K562 (cell line): Measurements from ENCODE around the gene RING1. TPM values are rescaled to one million over a fixed set of nuclear protein-coding genes. Genes with fewer than 3 reads are reported as not detected.

Experiments used
- ESRRA ChIP-seq: fragments of 450-650 bp; IDR thresholded peaks from 2 replicates; pipeline ENCODE4 v1.6.1; 2014; ENCODE audit warnings: low read depth, mild to moderate bottlenecking, moderate library complexity, borderline replicate concordance
- ETV6 ChIP-seq, 3 experiments: fragments of 150-350 bp in 1 of 3; sonication (generic) in 1 of 3; formaldehyde crosslinking in 1 of 3; IDR thresholded peaks; 2 replicates each; pipeline versions ENCODE4 v1.6.1 to v1.8.0; 2014 to 2022; ENCODE audit warnings: borderline replicate concordance in 2 of 3, low read depth in 2 of 3, antibody characterized with exemption in 1 of 3, low read length in 1 of 3, mild to moderate bottlenecking in 1 of 3, missing genetic modification reagents in 1 of 3
- MAFK ChIP-seq: IDR thresholded peaks from 2 replicates; pipeline ENCODE4 v1.6.1; 2011; ENCODE audit warnings: low read length, improper control_type of control experiment
- MEF2D ChIP-seq: conservative IDR thresholded peaks from 2 replicates; pipeline ENCODE4 v1.6.1; 2016; ENCODE audit warnings: low read depth, missing genetic modification characterization, missing compliant biosample characterization
- TAL1 ChIP-seq: fragments of 450-650 bp; IDR thresholded peaks from 2 replicates; pipeline ENCODE4 v1.6.1; 2016; ENCODE audit warnings: mild to moderate bottlenecking
- TCFL5 ChIP-seq: fragments of 250-450 bp; sonication (Bioruptor Pico); conservative IDR thresholded peaks from 2 replicates; pipeline ENCODE4 v1.6.1; 2021; ENCODE audit warnings: mild to moderate bottlenecking, moderate library complexity, matching md5 sums
- ZFX ChIP-seq: sonication (generic); formaldehyde crosslinking; IDR thresholded peaks from 2 replicates; pipeline ENCODE4 v1.8.0; 2022; ENCODE audit warnings: mild to moderate bottlenecking, missing genetic modification reagents, moderate library complexity
- ZNF695 ChIP-seq: fragments of 450-650 bp; formaldehyde crosslinking; IDR thresholded peaks from 2 replicates; pipeline ENCODE4 v1.4.0; 2020; ENCODE audit warnings: mild to moderate bottlenecking, moderate library complexity
- polyA plus RNA-seq, 8 experiments: library from polyadenylated mRNA; depleted of rRNA in 4 of 8; stranded (reverse) in 5 of 8; unstranded in 3 of 8; fragments of >200 nt; fragmentation: Nextera tagmentation in 2 of 8; fragmentation: Illumina TruSeq in 1 of 8; extraction: Ambion mirVana in 2 of 8; extraction: Trizol in 1 of 8; gene quantifications; 2 replicates each; pipeline versions ENCODE4 v1.2.1 to v1.2.3, GENCODE V29; 2011 to 2014; ENCODE audit warnings: inconsistent platforms in 1 of 8, missing spikeins in 1 of 8
- total RNA-seq, 7 experiments: library from RNA; depleted of rRNA in 6 of 7; stranded (reverse); fragments of >200 nt in 6 of 7; fragmentation: Illumina TruSeq in 2 of 7; extraction: Trizol in 2 of 7; gene quantifications; 2 replicates each; pipeline versions ENCODE4 v1.2.1 to v1.2.3, GENCODE V29; 2011 to 2021; ENCODE audit warnings: low replicate concordance in 1 of 7
- TF ChIP-seq, protein P1 (sequence below): fragments of 450-650 bp; IDR thresholded peaks from 2 replicates; pipeline ENCODE4 v1.6.1; 2014; ENCODE audit warnings: low read depth, mild to moderate bottlenecking, moderate library complexity, borderline replicate concordance
- TF ChIP-seq, protein P2 (sequence below): fragments of 450-650 bp; IDR thresholded peaks from 2 replicates; pipeline ENCODE4 v1.6.1; 2016; ENCODE audit warnings: mild to moderate bottlenecking, moderate library complexity
- TF ChIP-seq, protein P3 (sequence below): fragments of 250-450 bp; sonication (Bioruptor Pico); IDR thresholded peaks from 2 replicates; pipeline ENCODE4 v1.4.0; 2020
- TF ChIP-seq, protein P4 (sequence below): fragments of 450-650 bp; formaldehyde crosslinking; IDR thresholded peaks from 2 replicates; pipeline ENCODE4 v1.4.0; 2020; ENCODE audit warnings: mild to moderate bottlenecking

Gene RING1
- total and polyA plus RNA-seq, 9 of the 15 experiments (the other 6 are each of a cell fraction or from before 2014, with no cell fraction given) = 4.2 to 59.1 (median 36.9) TPM

DNA sequence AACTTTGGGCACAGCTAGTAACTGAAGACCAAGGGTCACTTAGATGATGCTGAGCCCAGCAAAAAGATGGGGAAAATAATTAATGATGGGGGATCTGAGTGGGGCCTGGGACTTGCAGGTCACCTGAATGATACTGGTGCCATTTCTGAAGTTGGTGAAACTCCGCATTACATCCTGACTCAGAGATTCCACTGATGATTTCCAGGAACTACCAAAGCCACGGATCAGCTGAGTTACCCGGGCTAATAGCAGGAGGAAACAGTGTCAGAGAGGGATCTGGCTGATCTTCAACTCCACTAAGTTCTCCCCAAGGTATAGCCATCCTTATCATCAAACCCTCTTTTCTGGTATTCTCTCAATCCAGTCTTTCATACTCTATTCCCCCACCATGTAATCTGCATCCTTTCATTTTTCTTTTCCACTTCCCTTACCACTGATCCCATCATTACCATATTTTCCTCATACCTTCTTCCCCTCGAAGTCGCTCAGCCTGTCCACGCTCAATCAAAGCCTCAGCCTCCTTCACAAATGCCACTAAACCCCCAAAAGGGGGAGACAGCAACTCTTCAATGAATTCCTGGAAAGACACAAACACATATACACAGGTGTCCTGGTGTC lies 43.2 kb downstream of the RING1 start (continued):
- TF ChIP-seq TCFL5 (CRISPR knock-in tag) = no peak
- no peak for TF ChIP-seq ZNF695
- TF ChIP-seq, protein P1, sequence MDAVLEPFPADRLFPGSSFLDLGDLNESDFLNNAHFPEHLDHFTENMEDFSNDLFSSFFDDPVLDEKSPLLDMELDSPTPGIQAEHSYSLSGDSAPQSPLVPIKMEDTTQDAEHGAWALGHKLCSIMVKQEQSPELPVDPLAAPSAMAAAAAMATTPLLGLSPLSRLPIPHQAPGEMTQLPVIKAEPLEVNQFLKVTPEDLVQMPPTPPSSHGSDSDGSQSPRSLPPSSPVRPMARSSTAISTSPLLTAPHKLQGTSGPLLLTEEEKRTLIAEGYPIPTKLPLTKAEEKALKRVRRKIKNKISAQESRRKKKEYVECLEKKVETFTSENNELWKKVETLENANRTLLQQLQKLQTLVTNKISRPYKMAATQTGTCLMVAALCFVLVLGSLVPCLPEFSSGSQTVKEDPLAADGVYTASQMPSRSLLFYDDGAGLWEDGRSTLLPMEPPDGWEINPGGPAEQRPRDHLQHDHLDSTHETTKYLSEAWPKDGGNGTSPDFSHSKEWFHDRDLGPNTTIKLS = no peak
- TF ChIP-seq, protein P2, sequence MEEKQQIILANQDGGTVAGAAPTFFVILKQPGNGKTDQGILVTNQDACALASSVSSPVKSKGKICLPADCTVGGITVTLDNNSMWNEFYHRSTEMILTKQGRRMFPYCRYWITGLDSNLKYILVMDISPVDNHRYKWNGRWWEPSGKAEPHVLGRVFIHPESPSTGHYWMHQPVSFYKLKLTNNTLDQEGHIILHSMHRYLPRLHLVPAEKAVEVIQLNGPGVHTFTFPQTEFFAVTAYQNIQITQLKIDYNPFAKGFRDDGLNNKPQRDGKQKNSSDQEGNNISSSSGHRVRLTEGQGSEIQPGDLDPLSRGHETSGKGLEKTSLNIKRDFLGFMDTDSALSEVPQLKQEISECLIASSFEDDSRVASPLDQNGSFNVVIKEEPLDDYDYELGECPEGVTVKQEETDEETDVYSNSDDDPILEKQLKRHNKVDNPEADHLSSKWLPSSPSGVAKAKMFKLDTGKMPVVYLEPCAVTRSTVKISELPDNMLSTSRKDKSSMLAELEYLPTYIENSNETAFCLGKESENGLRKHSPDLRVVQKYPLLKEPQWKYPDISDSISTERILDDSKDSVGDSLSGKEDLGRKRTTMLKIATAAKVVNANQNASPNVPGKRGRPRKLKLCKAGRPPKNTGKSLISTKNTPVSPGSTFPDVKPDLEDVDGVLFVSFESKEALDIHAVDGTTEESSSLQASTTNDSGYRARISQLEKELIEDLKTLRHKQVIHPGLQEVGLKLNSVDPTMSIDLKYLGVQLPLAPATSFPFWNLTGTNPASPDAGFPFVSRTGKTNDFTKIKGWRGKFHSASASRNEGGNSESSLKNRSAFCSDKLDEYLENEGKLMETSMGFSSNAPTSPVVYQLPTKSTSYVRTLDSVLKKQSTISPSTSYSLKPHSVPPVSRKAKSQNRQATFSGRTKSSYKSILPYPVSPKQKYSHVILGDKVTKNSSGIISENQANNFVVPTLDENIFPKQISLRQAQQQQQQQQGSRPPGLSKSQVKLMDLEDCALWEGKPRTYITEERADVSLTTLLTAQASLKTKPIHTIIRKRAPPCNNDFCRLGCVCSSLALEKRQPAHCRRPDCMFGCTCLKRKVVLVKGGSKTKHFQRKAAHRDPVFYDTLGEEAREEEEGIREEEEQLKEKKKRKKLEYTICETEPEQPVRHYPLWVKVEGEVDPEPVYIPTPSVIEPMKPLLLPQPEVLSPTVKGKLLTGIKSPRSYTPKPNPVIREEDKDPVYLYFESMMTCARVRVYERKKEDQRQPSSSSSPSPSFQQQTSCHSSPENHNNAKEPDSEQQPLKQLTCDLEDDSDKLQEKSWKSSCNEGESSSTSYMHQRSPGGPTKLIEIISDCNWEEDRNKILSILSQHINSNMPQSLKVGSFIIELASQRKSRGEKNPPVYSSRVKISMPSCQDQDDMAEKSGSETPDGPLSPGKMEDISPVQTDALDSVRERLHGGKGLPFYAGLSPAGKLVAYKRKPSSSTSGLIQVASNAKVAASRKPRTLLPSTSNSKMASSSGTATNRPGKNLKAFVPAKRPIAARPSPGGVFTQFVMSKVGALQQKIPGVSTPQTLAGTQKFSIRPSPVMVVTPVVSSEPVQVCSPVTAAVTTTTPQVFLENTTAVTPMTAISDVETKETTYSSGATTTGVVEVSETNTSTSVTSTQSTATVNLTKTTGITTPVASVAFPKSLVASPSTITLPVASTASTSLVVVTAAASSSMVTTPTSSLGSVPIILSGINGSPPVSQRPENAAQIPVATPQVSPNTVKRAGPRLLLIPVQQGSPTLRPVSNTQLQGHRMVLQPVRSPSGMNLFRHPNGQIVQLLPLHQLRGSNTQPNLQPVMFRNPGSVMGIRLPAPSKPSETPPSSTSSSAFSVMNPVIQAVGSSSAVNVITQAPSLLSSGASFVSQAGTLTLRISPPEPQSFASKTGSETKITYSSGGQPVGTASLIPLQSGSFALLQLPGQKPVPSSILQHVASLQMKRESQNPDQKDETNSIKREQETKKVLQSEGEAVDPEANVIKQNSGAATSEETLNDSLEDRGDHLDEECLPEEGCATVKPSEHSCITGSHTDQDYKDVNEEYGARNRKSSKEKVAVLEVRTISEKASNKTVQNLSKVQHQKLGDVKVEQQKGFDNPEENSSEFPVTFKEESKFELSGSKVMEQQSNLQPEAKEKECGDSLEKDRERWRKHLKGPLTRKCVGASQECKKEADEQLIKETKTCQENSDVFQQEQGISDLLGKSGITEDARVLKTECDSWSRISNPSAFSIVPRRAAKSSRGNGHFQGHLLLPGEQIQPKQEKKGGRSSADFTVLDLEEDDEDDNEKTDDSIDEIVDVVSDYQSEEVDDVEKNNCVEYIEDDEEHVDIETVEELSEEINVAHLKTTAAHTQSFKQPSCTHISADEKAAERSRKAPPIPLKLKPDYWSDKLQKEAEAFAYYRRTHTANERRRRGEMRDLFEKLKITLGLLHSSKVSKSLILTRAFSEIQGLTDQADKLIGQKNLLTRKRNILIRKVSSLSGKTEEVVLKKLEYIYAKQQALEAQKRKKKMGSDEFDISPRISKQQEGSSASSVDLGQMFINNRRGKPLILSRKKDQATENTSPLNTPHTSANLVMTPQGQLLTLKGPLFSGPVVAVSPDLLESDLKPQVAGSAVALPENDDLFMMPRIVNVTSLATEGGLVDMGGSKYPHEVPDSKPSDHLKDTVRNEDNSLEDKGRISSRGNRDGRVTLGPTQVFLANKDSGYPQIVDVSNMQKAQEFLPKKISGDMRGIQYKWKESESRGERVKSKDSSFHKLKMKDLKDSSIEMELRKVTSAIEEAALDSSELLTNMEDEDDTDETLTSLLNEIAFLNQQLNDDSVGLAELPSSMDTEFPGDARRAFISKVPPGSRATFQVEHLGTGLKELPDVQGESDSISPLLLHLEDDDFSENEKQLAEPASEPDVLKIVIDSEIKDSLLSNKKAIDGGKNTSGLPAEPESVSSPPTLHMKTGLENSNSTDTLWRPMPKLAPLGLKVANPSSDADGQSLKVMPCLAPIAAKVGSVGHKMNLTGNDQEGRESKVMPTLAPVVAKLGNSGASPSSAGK = no peak
- TF ChIP-seq, protein P3, sequence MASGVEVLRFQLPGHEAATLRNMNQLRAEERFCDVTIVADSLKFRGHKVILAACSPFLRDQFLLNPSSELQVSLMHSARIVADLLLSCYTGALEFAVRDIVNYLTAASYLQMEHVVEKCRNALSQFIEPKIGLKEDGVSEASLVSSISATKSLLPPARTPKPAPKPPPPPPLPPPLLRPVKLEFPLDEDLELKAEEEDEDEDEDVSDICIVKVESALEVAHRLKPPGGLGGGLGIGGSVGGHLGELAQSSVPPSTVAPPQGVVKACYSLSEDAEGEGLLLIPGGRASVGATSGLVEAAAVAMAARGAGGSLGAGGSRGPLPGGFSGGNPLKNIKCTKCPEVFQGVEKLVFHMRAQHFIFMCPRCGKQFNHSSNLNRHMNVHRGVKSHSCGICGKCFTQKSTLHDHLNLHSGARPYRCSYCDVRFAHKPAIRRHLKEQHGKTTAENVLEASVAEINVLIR (CRISPR knock-in tag) = no peak
- no peak for TF ChIP-seq ESRRA
- TF ChIP-seq MEF2D (tag) = no peak
- no peak for TF ChIP-seq TAL1
- TF ChIP-seq ETV6 (IDR thresholded peaks at IDR 0.05; ENCODE audit: borderline replicate concordance in 1 of 2, low read depth in 2 of 2, low read length in 1 of 2) = no peak
- TF ChIP-seq ETV6 (CRISPR knock-in tag; IDR thresholded peaks at IDR 0.05; ENCODE audit: borderline replicate concordance) = no peak
- TF ChIP-seq, protein P4, sequence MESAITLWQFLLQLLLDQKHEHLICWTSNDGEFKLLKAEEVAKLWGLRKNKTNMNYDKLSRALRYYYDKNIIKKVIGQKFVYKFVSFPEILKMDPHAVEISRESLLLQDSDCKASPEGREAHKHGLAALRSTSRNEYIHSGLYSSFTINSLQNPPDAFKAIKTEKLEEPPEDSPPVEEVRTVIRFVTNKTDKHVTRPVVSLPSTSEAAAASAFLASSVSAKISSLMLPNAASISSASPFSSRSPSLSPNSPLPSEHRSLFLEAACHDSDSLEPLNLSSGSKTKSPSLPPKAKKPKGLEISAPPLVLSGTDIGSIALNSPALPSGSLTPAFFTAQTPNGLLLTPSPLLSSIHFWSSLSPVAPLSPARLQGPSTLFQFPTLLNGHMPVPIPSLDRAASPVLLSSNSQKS = no peak
- TF ChIP-seq ZFX (CRISPR knock-in tag) = no peak
- no peak for TF ChIP-seq MAFK
